Lung (tissue), 12 donors: Measurements from ENCODE around the gene IGFBP3. TPM values are rescaled to one million over a fixed set of nuclear protein-coding genes. Genes with fewer than 3 reads are reported as not detected.

Experiments
- ATAC-seq: fragments of 200-7000 bp; cut with Tn5 transposase; one replicate; pipeline ENCODE4 v1.9.1; 2020; ENCODE audit warnings: moderate number of reproducible peaks; ENCODE audit not compliant: insufficient read depth, low FRiP score
- DNase-seq, 3 donors: peaks; one replicate each; pipeline ENCODE4 v3.0.0-alpha.2; 2013 to 2017
- H3K27ac ChIP-seq, 2 donors: one replicate each; pipeline ENCODE4 v1.5.1; 2013; ENCODE audit warnings: mild to moderate bottlenecking in 2 of 2, moderate library complexity in 2 of 2, control low read depth in 1 of 2, inconsistent platforms in 1 of 2, low read depth in 1 of 2, low read length in 1 of 2
- H3K27me3 ChIP-seq, 3 donors: one replicate each; pipeline ENCODE4 v1.5.1; 2013; ENCODE audit warnings: low read length in 2 of 3; ENCODE audit not compliant: control insufficient read depth in 3 of 3, insufficient read depth in 3 of 3
- H3K36me3 ChIP-seq, 4 donors: one replicate each; pipeline ENCODE4 v1.5.1; 2013; ENCODE audit warnings: low read length in 4 of 4, mild to moderate bottlenecking in 1 of 4, moderate library complexity in 1 of 4; ENCODE audit not compliant: control insufficient read depth in 4 of 4, insufficient read depth in 4 of 4
- H3K4me1 ChIP-seq, 5 donors: one replicate each; pipeline ENCODE4 v1.5.1; 2013; ENCODE audit warnings: low read length in 5 of 5, mild to moderate bottlenecking in 2 of 5, moderate library complexity in 1 of 5; ENCODE audit not compliant: control insufficient read depth in 5 of 5, insufficient read depth in 5 of 5
- H3K4me3 ChIP-seq: one replicate; pipeline ENCODE4 v1.5.1; 2013; ENCODE audit warnings: mild to moderate bottlenecking, control low read depth, moderate library complexity
- H3K9ac ChIP-seq, 2 donors: one replicate each; pipeline ENCODE4 v1.5.1; 2013; ENCODE audit warnings: low read length in 2 of 2, control low read depth in 1 of 2; ENCODE audit not compliant: insufficient read depth in 1 of 2
- H3K9me3 ChIP-seq, 4 donors: one replicate each; pipeline ENCODE4 v1.5.1; 2013; ENCODE audit warnings: low read length in 3 of 4, mild to moderate bottlenecking in 1 of 4, moderate library complexity in 1 of 4; ENCODE audit not compliant: control insufficient read depth in 4 of 4, insufficient read depth in 3 of 4
- CTCF ChIP-seq: IDR thresholded peaks from 2 replicates; pipeline ENCODE4 v1.5.1; 2012; ENCODE audit warnings: mild to moderate bottlenecking; ENCODE audit errors: control extremely low read depth, extremely low read depth
- WGBS, 2 donors: extraction: QIAGEN DNeasy Blood & Tissue Kit; methylation state at CpG; one replicate each; pipeline ENCODE4 v1.1.7; 2013; 5-methylcytosine and 5-hydroxymethylcytosine counted together
- polyA plus RNA-seq, 2 donors: library from polyadenylated mRNA; stranded (reverse); fragments of 200-250 nt; gene quantifications; one replicate each; pipeline ENCODE4 v1.2.1, GENCODE V29; 2013
- total RNA-seq, 2 donors: library from RNA; depleted of rRNA in 1 of 2; stranded (reverse); fragments of >200 nt in 1 of 2; gene quantifications; one replicate each; pipeline ENCODE4 v1.2.1, GENCODE V29; 2014 to 2021
- donor health status: control.
- donor health status: control.
- donor health status: Bipolar disorder and iron deficiency.
- donor health status: healthy.
- donor health status: DM: yes; HTN: yes; CAD: no.

The IGFBP3 gene
- total and polyA plus RNA-seq, 4 donors: 29.2 to 76.5 (median 58.4) TPM

- no peak overlapping the region for H3K4me3 ChIP-seq
- H3K9me3 ChIP-seq: no peaks in the 10 kb centered on the region
- H3K4me1 ChIP-seq: peaks cover 2 to 54% (median 15%) of the 10 kb centered on the region in 5 donors
- H3K9ac ChIP-seq: peak overlapping the region in 1 of 2 donors; percentile 11
- no peak for TF ChIP-seq CTCF
- peaks cover 4 to 22% (median 9%) of the 10 kb centered on the region in 3 donors for H3K27me3 ChIP-seq
- ATAC-seq (no peak), DNase-seq (peak in 2 of 3 donors; percentile 21 to 27)
- H3K27ac ChIP-seq: no peak overlapping the region
- H3K36me3 ChIP-seq: no peaks in the 10 kb centered on the region
- WGBS, 2 donors: 9 to 10% methylated on average over 19 of the region's 19 CpGs
Observed at GRCh38 chr7:45919993-45920459, 1.0 kb downstream of the IGFBP3 start.

GRCh38 chr7:45919231-45919784, 1.8 kb downstream of the IGFBP3 start:
- TF ChIP-seq CTCF: no peak
- 37 to 45% methylated on average over 9 of the region's 9 CpGs for whole genome bisulfite sequencing, 2 donors
- Histone ChIP-seq H3K9ac (peak overlapping the region in 1 of 2 donors; percentile 11), H3K9me3 (no peaks in the 10 kb centered on the region), H3K27me3 (peaks cover 4 to 22% (median 9%) of the 10 kb centered on the region in 3 donors), H3K4me1 (peaks cover 2 to 54% (median 15%) of the 10 kb centered on the region in 5 donors), H3K36me3 (no peaks in the 10 kb centered on the region), H3K27ac (no peak overlapping the region), H3K4me3 (no peak overlapping the region)
- peak in 2 of 3 donors; percentile 10 to 34 for DNase-seq
- no peak for ATAC-seq

GRCh38 chr7:45918556-45918955, 2.5 kb downstream of the IGFBP3 start:
- no peak for DNase-seq
- no peak for ATAC-seq
- Histone ChIP-seq H3K36me3 (no peaks in the 10 kb centered on the region), H3K4me3 (no peak overlapping the region), H3K27me3 (peaks cover 4 to 22% (median 9%) of the 10 kb centered on the region in 3 donors), H3K27ac (no peak overlapping the region), H3K9ac (no peak overlapping the region), H3K4me1 (peaks cover 2 to 51% (median 14%) of the 10 kb centered on the region in 5 donors), H3K9me3 (no peaks in the 10 kb centered on the region)
- WGBS, 2 donors: 74 to 81% methylated on average over 2 of the region's 2 CpGs
- no peak for TF ChIP-seq CTCF
